ENCODE results near the gene POMZP3.
"Not testable (repeated sequence)": the region's sequence is repeated elsewhere in the genome, so short reads cannot be mapped to it uniquely, and the experiment has no call there.

Gene POMZP3

GRCh38 chr7:76586585-76587315 is 40.3 kb downstream of the POMZP3 start:
- not testable (repeated sequence) for DNase-seq

GRCh38 chr7:76583636-76584281 is 43.3 kb downstream of the POMZP3 start:
- not testable (repeated sequence) for DNase-seq

GRCh38 chr7:76582848-76583631 is 44.0 kb downstream of the POMZP3 start:
- peak; percentile 47 for DNase-seq

GRCh38 chr7:76575919-76576655 is 51.0 kb downstream of the POMZP3 start:
- DNase-seq: not testable (repeated sequence)

- DNase-seq: not testable (repeated sequence)
Observed at GRCh38 chr7:76575431-76575830, 51.6 kb downstream of the POMZP3 start.

- not testable (repeated sequence) for DNase-seq
Observed at GRCh38 chr7:76572296-76572695, 54.8 kb downstream of the POMZP3 start.

- peak; percentile 31 for DNase-seq
Observed at GRCh38 chr7:76570324-76570775, 56.7 kb downstream of the POMZP3 start.

- DNase-seq: not testable (repeated sequence)
Observed at GRCh38 chr7:76568742-76569141, 58.3 kb downstream of the POMZP3 start.

GRCh38 chr7:76567753-76568152 is 59.3 kb downstream of the POMZP3 start:
- DNase-seq: not testable (repeated sequence)

GRCh38 chr7:76567311-76567710 is 59.8 kb downstream of the POMZP3 start:
- not testable (repeated sequence) for DNase-seq

GRCh38 chr7:76565001-76565400 is 62.1 kb downstream of the POMZP3 start:
- DNase-seq: not testable (repeated sequence)

- DNase-seq: not testable (repeated sequence)
Observed at GRCh38 chr7:76561342-76561741, 65.7 kb downstream of the POMZP3 start.

GRCh38 chr7:76560157-76560556 is 66.9 kb downstream of the POMZP3 start:
- not testable (repeated sequence) for DNase-seq
